B cell (primary cell): ENCODE measurements around the gene PLCG1.

Source experiments
- CTCF ChIP-seq: fragments of 200-600 bp; IDR thresholded peaks from one replicate; pipeline ENCODE4 v1.8.0; 2022; ENCODE audit warnings: antibody characterized with exemption, mild to moderate bottlenecking
- EZH2 ChIP-seq: IDR thresholded peaks from 2 replicates; pipeline ENCODE4 v1.6.1; 2012; ENCODE audit warnings: borderline replicate concordance, low read depth, mild to moderate bottlenecking, moderate library complexity, low read length; ENCODE audit not compliant: insufficient read depth, poor library complexity, severe bottlenecking

DNA sequence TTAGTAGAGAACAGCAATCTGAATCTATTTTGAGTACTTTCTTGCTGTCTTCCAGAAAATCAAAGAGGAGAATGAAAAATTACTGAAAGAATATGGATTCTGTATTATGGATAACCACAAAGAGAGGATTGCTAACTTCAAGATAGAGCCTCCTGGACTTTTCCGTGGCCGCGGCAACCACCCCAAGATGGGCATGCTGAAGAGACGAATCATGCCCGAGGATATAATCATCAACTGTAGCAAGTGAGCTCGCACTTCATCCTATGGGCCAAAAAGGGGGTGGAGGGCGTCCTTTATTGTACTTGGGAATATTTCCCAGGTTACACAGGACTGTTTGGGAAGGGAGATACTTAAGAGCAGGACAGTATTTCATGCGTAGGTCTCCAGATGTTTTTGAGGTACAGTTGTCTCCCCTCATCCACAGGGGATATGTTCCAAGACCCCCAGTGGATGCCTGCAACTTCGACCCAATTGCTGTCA is 37.3 kb upstream of the PLCG1 start:
- no peak for TF ChIP-seq CTCF
- TF ChIP-seq EZH2: no peak
